IMR-90 (cell line): ENCODE data around the gene IL20. TPM values are rescaled to one million over a fixed set of nuclear protein-coding genes. Genes with fewer than 3 reads are reported as not detected.

Source experiments
- ATAC-seq: fragments of 200-7000 bp; cut with Tn5 transposase; 2 replicates; pipeline ENCODE4 v1.9.1; 2020; ENCODE audit warnings: low read depth, mild to moderate bottlenecking, moderate library complexity
- BruUV-seq: library from RNA; stranded (reverse); fragments of 400-500 nt; replicated peaks from 2 replicates; lab custom pipeline; 2021; lab: Mats Ljungman, UMichigan
- CTCF ChIA-PET: fragments of 300-600 bp; formaldehyde crosslinking; extraction: SDS; loops from one replicate; lab custom pipeline; 2021; ENCODE audit warnings: antibody characterized with exemption; lab: Yijun Ruan, JAX
- POLR2A ChIA-PET: fragments of 300-600 bp; sonication (Branson Sonifier 250); formaldehyde crosslinking; loops from one replicate; lab custom pipeline; 2022; ENCODE audit warnings: antibody characterized with exemption; ENCODE audit not compliant: unreplicated experiment; lab: Charles Lee
- DNase-seq: peaks from one replicate; pipeline ENCODE4 v3.0.0; 2013
- H2AFZ ChIP-seq: replicated peaks from 2 replicates; pipeline ENCODE3; 2013; ENCODE audit warnings: low read length, mild to moderate bottlenecking; ENCODE audit not compliant: poor library complexity
- H2AK5ac ChIP-seq: 2 replicates; pipeline ENCODE4 v1.6.1; 2013; ENCODE audit warnings: low read depth, low read length, inconsistent platforms
- H2AK9ac ChIP-seq: replicated peaks from 2 replicates; pipeline ENCODE3; 2013; ENCODE audit warnings: mild to moderate bottlenecking, low read depth, low read length, moderate library complexity; ENCODE audit not compliant: poor library complexity
- H2BK120ac ChIP-seq: 2 replicates; pipeline ENCODE4 v1.6.1; 2013; ENCODE audit warnings: low read depth, low read length, inconsistent platforms
- H2BK15ac ChIP-seq: 3 replicates; pipeline ENCODE4 v1.6.1; 2013; ENCODE audit warnings: low read depth, low read length, inconsistent platforms
- H2BK20ac ChIP-seq: 2 replicates; pipeline ENCODE4 v1.6.1; 2013; ENCODE audit warnings: low read depth, mild to moderate bottlenecking, inconsistent platforms, low read length, moderate library complexity
- H2BK5ac ChIP-seq: 2 replicates; pipeline ENCODE4 v1.6.1; 2013; ENCODE audit warnings: mild to moderate bottlenecking, low read depth, low read length, inconsistent platforms; ENCODE audit not compliant: poor library complexity, severe bottlenecking
- H3K14ac ChIP-seq: replicated peaks from 2 replicates; pipeline ENCODE4 v1.6.1; 2013; ENCODE audit warnings: low read depth, low read length, inconsistent platforms
- H3K18ac ChIP-seq: 2 replicates; pipeline ENCODE4 v1.6.1; 2013; ENCODE audit warnings: low read depth, low read length, control low read depth
- H3K23ac ChIP-seq: 2 replicates; pipeline ENCODE4 v1.6.1; 2013; ENCODE audit warnings: low read depth, low read length, inconsistent platforms
- H3K27ac ChIP-seq: 2 replicates; pipeline ENCODE4 v1.5.1; 2013; ENCODE audit warnings: mild to moderate bottlenecking, control low read depth, low read length; ENCODE audit not compliant: insufficient read depth
- H3K27me3 ChIP-seq: 2 replicates; pipeline ENCODE4 v1.6.1; 2013; ENCODE audit warnings: low read length; ENCODE audit not compliant: control insufficient read depth, insufficient read depth
- H3K36me3 ChIP-seq: 2 replicates; pipeline ENCODE4 v1.6.1; 2013; ENCODE audit warnings: low read length, mixed read lengths; ENCODE audit not compliant: control insufficient read depth, insufficient read depth
- H3K4ac ChIP-seq: 2 replicates; pipeline ENCODE4 v1.6.1; 2013; ENCODE audit warnings: low read depth, low read length, inconsistent platforms
- H3K4me1 ChIP-seq: 2 replicates; pipeline ENCODE4 v1.6.1; 2013; ENCODE audit warnings: low read length, mixed read lengths; ENCODE audit not compliant: control insufficient read depth, insufficient read depth
- H3K4me2 ChIP-seq: 2 replicates; pipeline ENCODE4 v1.6.1; 2013; ENCODE audit warnings: low read depth, mild to moderate bottlenecking, control low read depth, low read length, moderate library complexity
- H3K4me3 ChIP-seq: 2 replicates; pipeline ENCODE4 v1.5.1; 2013; ENCODE audit warnings: low read depth, mild to moderate bottlenecking, control low read depth, low read length, moderate library complexity; ENCODE audit not compliant: insufficient read depth
- H3K56ac ChIP-seq: 2 replicates; pipeline ENCODE4 v1.6.1; 2013; ENCODE audit warnings: low read length, inconsistent platforms; ENCODE audit not compliant: insufficient read depth; ENCODE audit errors: extremely low read depth
- H3K79me1 ChIP-seq, 2 experiments: 2 replicates each; pipeline ENCODE4 v1.6.1; 2013; ENCODE audit warnings: low read length in 2 of 2, inconsistent platforms in 1 of 2, low read depth in 1 of 2
- H3K9ac ChIP-seq: 2 replicates; pipeline ENCODE4 v1.6.1; 2013; ENCODE audit warnings: low read depth, low read length, control low read depth
- H3K9me1 ChIP-seq: 2 replicates; pipeline ENCODE4 v1.6.1; 2013; ENCODE audit warnings: low read length, inconsistent platforms; ENCODE audit not compliant: insufficient read depth
- H3K9me3 ChIP-seq: 2 replicates; pipeline ENCODE4 v1.6.1; 2013; ENCODE audit warnings: low read length; ENCODE audit not compliant: control insufficient read depth, insufficient read depth
- H4K20me1 ChIP-seq: 2 replicates; pipeline ENCODE4 v1.6.1; 2013; ENCODE audit warnings: low read length, inconsistent platforms; ENCODE audit not compliant: insufficient read depth
- H4K5ac ChIP-seq: 2 replicates; pipeline ENCODE4 v1.6.1; 2013; ENCODE audit warnings: mild to moderate bottlenecking, low read depth, low read length, control low read depth
- H4K8ac ChIP-seq, 2 experiments: 2 replicates each; pipeline ENCODE4 v1.6.1; 2013; ENCODE audit warnings: low read depth in 2 of 2, low read length in 2 of 2, control low read depth in 1 of 2, inconsistent platforms in 1 of 2
- H4K91ac ChIP-seq: 2 replicates; pipeline ENCODE4 v1.6.1; 2013; ENCODE audit warnings: low read depth, low read length, inconsistent platforms; ENCODE audit not compliant: insufficient read depth
- CEBPB ChIP-seq: IDR thresholded peaks from 2 replicates; pipeline ENCODE4 v1.6.1; 2012; ENCODE audit warnings: low read depth, low read length, improper control_type of control experiment
- CHD1 ChIP-seq: IDR thresholded peaks from 2 replicates; pipeline ENCODE4 v1.6.1; 2012; ENCODE audit warnings: low read depth, low read length, improper control_type of control experiment
- FOS ChIP-seq: fragments of 150-350 bp; IDR thresholded peaks from 2 replicates; pipeline ENCODE4 v1.6.1; 2016; ENCODE audit warnings: low read depth, low read length
- MAFK ChIP-seq: IDR thresholded peaks from 2 replicates; pipeline ENCODE4 v1.6.1; 2012; ENCODE audit warnings: low read depth, low read length, improper control_type of control experiment
- MAZ ChIP-seq: IDR thresholded peaks from 2 replicates; pipeline ENCODE4 v1.6.1; 2012; ENCODE audit warnings: low read depth, mild to moderate bottlenecking, low read length, improper control_type of control experiment, moderate library complexity, borderline replicate concordance
- MXI1 ChIP-seq: IDR thresholded peaks from 2 replicates; pipeline ENCODE4 v1.6.1; 2012; ENCODE audit warnings: low read depth, mild to moderate bottlenecking, low read length, moderate library complexity, borderline replicate concordance
- NFE2L2 ChIP-seq: fragments of 150-350 bp; IDR thresholded peaks from 2 replicates; pipeline ENCODE4 v1.6.1; 2016; ENCODE audit warnings: low read depth, mild to moderate bottlenecking, low read length
- RAD21 ChIP-seq: IDR thresholded peaks from 2 replicates; pipeline ENCODE4 v1.6.1; 2012; ENCODE audit warnings: low read length, improper control_type of control experiment
- RCOR1 ChIP-seq: IDR thresholded peaks from 2 replicates; pipeline ENCODE4 v1.6.1; 2012; ENCODE audit warnings: mild to moderate bottlenecking, low read length, improper control_type of control experiment; ENCODE audit not compliant: insufficient replicate concordance
- RFX5 ChIP-seq: IDR thresholded peaks from 2 replicates; pipeline ENCODE4 v1.8.0; 2012; ENCODE audit warnings: low read depth, mild to moderate bottlenecking, low read length, moderate library complexity
- SMC3 ChIP-seq: fragments of 150-350 bp; IDR thresholded peaks from 2 replicates; pipeline ENCODE4 v1.6.1; 2016; ENCODE audit warnings: low read depth, mild to moderate bottlenecking, antibody characterized with exemption, low read length, moderate library complexity
- WGBS, 2 experiments: methylation state at CpG; one replicate each; pipeline versions ENCODE4 v1.1.5 to v1.1.7; 2013; ENCODE audit warnings: missing lambda C conversion rate in 2 of 2; ENCODE audit not compliant: insufficient read length in 1 of 2; ENCODE audit errors: extremely low coverage in 2 of 2; 5-methylcytosine and 5-hydroxymethylcytosine counted together
- dilution Hi-C: fragments of 300-500 bp; cut with HindIII; formaldehyde crosslinking; loops from one replicate; pipeline ENCODE4 v1.14.3; 2018; ENCODE audit warnings: low sequenced_read_pairs; ENCODE audit not compliant: unreplicated experiment
- in situ Hi-C: fragments of 300-500 bp; cut with MboI; formaldehyde crosslinking; loops from 3 replicates; pipeline ENCODE4 v1.14.3; 2019; ENCODE audit warnings: low sequenced_read_pairs, inconsistent platforms, mixed read lengths
- intact Hi-C: fragments of 100-400 bp; cut with micrococcal nuclease; formaldehyde crosslinking; loops from 2 replicates; pipeline ENCODE4 v1.10.0; 2022
- polyA plus RNA-seq, 3 experiments: library from polyadenylated mRNA; depleted of rRNA; stranded (reverse); fragments of >200 nt; gene quantifications; 2 replicates each; pipeline ENCODE4 v1.2.3, GENCODE V29; 2012; ENCODE audit warnings: low replicate concordance in 1 of 3
- total RNA-seq: library from RNA; depleted of rRNA; stranded (reverse); fragments of >200 nt; gene quantifications from 2 replicates; pipeline ENCODE4 v1.2.3, GENCODE V29; 2012

The IL20 gene
- total and polyA plus RNA-seq, 2 of the 4 experiments (the other 2 are of a cell fraction) = not detected

DNA sequence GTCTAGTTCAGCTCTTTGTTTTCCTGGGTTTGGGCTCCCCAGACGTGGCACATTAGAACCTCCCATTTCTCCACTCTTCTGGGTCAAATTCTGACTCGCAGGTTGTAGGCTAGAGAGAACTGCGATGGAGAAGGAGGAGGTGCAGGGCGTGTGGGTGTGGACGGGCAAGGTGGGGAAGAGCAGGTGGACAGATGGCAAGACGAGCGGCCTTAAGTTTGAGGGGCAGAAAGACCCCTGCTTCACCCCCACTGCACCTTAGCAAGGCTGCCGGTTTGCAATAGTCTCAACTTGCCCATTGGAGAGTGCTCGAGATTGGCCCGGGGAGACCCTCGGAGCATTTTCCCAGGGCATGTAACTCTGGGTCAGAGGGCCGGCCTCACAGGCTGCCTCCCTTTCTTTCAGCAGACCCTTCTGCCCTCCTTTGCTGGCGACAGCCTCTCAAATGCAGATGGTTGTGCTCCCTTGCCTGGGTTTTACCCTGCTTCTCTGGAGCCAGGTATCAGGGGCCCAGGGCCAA lies 33.5 kb downstream of the IL20 start:
- dilution Hi-C loops = no loop called here

More for the DNA sequence above, 33.5 kb downstream of the IL20 start:
- no peak overlapping the region for H3K56ac ChIP-seq
- H2BK20ac ChIP-seq = peak overlapping the region; percentile 95
- H3K4me1 ChIP-seq = peaks cover 27% of the 10 kb centered on the region
- no peak for TF ChIP-seq NFE2L2
- TF ChIP-seq RFX5 = no peak
- TF ChIP-seq MAZ = no peak
- no peak for TF ChIP-seq CHD1
- no peak for TF ChIP-seq CEBPB
- no peak for TF ChIP-seq SMC3
- no peak for TF ChIP-seq MXI1
- TF ChIP-seq MAFK = no peak
- TF ChIP-seq RAD21 = no peak
- TF ChIP-seq RCOR1 = no peak
- no peak for TF ChIP-seq FOS
- POLR2A ChIA-PET = no interaction called here
- CTCF ChIA-PET = interaction anchor here (0.6 kb wide), 1 partner anchor 1566 kb away, joined by 4 read pairs; no protein-coding TSS in a partner anchor
- BruUV-seq = no TSS peak
- H4K20me1 ChIP-seq = no peaks in the 10 kb centered on the region
- DNase-seq (no peak), ATAC-seq (no peak)
- H3K14ac ChIP-seq = peak overlapping the region; percentile 88
- peak overlapping the region; percentile 96 for H3K4ac ChIP-seq
- peak overlapping the region; percentile 98 for H2BK120ac ChIP-seq
- H2AK5ac ChIP-seq = peak overlapping the region; percentile 97
- peak overlapping the region; percentile 66 for H3K27ac ChIP-seq
- H4K8ac ChIP-seq = peak overlapping the region; percentile 38 to 69
- H4K5ac ChIP-seq = peak overlapping the region; percentile 44
- H3K18ac ChIP-seq = peak overlapping the region; percentile 31
- in situ Hi-C loops = no loop called here
- 90% methylated on average over 2 of the region's 13 CpGs; no CpG with 5 or more reads in 1 of the 2 experiments for WGBS, 2 experiments
- peak overlapping the region; percentile 77 for H2AFZ ChIP-seq
- peak overlapping the region; percentile 94 for H4K91ac ChIP-seq
- peak overlapping the region; percentile 82 for H2BK5ac ChIP-seq
- intact Hi-C loops = no loop called here
- H3K9me1 ChIP-seq = peaks cover 29% of the 10 kb centered on the region
- peaks cover 0 to 23% of the 10 kb centered on the region in 2 experiments; a peak in 1 of 4 replicates for H3K79me1 ChIP-seq
- no peaks in the 10 kb centered on the region for H3K27me3 ChIP-seq
- no peaks in the 10 kb centered on the region for H3K9me3 ChIP-seq
- H3K36me3 ChIP-seq = no peaks in the 10 kb centered on the region
- H3K9ac ChIP-seq = no peak overlapping the region
- peak overlapping the region; percentile 84; the same call in 1 of the 2 replicates for H3K23ac ChIP-seq
- H3K4me2 ChIP-seq = 0 out of 2 replicates have a peak overlapping the region, but pooled peaks have one; percentile 11
- no peak overlapping the region for H3K4me3 ChIP-seq
- peak overlapping the region; percentile 97; the same call in 2 of the 3 replicates for H2BK15ac ChIP-seq
- peak overlapping the region; percentile 80 for H2AK9ac ChIP-seq
